SIG-M5 (cell line): ENCODE measurements around the gene PALLD.
"Not testable (repeated sequence)": the region's sequence is repeated elsewhere in the genome, so short reads cannot be mapped to it uniquely, and the experiment has no call there.

Source experiments
- DNase-seq: peaks from one replicate; lab custom pipeline; 2025; lab: John Stamatoyannopoulos, UW

PALLD gene

GRCh38 chr4:168708108-168708507 is 211.3 kb downstream of the PALLD start:
- no peak for DNase-seq

- no peak for DNase-seq
Measured at GRCh38 chr4:168710353-168710946, 213.6 kb downstream of the PALLD start.

GRCh38 chr4:168711197-168712140 is 214.6 kb downstream of the PALLD start:
- DNase-seq, result no peak

- DNase-seq, result no peak
Measured at GRCh38 chr4:168712316-168712890, 215.6 kb downstream of the PALLD start.

- no peak for DNase-seq
Measured at GRCh38 chr4:168713253-168713652, 216.4 kb downstream of the PALLD start.

- no peak for DNase-seq
Measured at GRCh38 chr4:168715896-168716295, 219.0 kb downstream of the PALLD start.

GRCh38 chr4:168716406-168717129 is 219.7 kb downstream of the PALLD start:
- DNase-seq, result no peak

- DNase-seq, result no peak
Measured at GRCh38 chr4:168717847-168718246, 221.0 kb downstream of the PALLD start.

GRCh38 chr4:168719725-168720124 is 222.9 kb downstream of the PALLD start:
- DNase-seq, result no peak

GRCh38 chr4:168720396-168720900 is 223.6 kb downstream of the PALLD start:
- no peak for DNase-seq

GRCh38 chr4:168722391-168722790 is 225.5 kb downstream of the PALLD start:
- no peak for DNase-seq

GRCh38 chr4:168723020-168723419 is 226.2 kb downstream of the PALLD start:
- no peak for DNase-seq

- DNase-seq, result no peak
Measured at GRCh38 chr4:168723569-168723968, 226.7 kb downstream of the PALLD start.

- no peak for DNase-seq
Measured at GRCh38 chr4:168724243-168724642, 227.4 kb downstream of the PALLD start.

GRCh38 chr4:168724686-168725411 is 228.0 kb downstream of the PALLD start:
- DNase-seq, result no peak

GRCh38 chr4:168725930-168726329 is 229.1 kb downstream of the PALLD start:
- no peak for DNase-seq

- not testable (repeated sequence) for DNase-seq
Measured at GRCh38 chr4:168727181-168727580, 230.3 kb downstream of the PALLD start.

GRCh38 chr4:168731006-168731636 is 234.3 kb downstream of the PALLD start:
- DNase-seq, result no peak

GRCh38 chr4:168731706-168732414 is 235.0 kb downstream of the PALLD start:
- no peak for DNase-seq

- DNase-seq, result no peak
Measured at GRCh38 chr4:168732714-168733113, 235.9 kb downstream of the PALLD start.
